Fibroblast of lung (primary cell): ENCODE results near the gene TMEM51.

Source experiments
- EZH2 ChIP-seq: IDR thresholded peaks from 2 replicates; pipeline ENCODE4 v1.5.1; 2012; ENCODE audit warnings: low read length, control low read depth, mild to moderate bottlenecking; ENCODE audit errors: missing control alignments
- TF ChIP-seq, protein P1 (sequence below), 2 donors: IDR thresholded peaks in 1 of 2; conservative IDR thresholded peaks in 1 of 2; 1 replicate in 1 of 2; 2 replicates in 1 of 2; pipeline ENCODE4 v1.5.1; 2011 to 2012; ENCODE audit warnings: low read length in 2 of 2, control low read depth in 1 of 2, inconsistent platforms in 1 of 2, low read depth in 1 of 2, mild to moderate bottlenecking in 1 of 2

DNA sequence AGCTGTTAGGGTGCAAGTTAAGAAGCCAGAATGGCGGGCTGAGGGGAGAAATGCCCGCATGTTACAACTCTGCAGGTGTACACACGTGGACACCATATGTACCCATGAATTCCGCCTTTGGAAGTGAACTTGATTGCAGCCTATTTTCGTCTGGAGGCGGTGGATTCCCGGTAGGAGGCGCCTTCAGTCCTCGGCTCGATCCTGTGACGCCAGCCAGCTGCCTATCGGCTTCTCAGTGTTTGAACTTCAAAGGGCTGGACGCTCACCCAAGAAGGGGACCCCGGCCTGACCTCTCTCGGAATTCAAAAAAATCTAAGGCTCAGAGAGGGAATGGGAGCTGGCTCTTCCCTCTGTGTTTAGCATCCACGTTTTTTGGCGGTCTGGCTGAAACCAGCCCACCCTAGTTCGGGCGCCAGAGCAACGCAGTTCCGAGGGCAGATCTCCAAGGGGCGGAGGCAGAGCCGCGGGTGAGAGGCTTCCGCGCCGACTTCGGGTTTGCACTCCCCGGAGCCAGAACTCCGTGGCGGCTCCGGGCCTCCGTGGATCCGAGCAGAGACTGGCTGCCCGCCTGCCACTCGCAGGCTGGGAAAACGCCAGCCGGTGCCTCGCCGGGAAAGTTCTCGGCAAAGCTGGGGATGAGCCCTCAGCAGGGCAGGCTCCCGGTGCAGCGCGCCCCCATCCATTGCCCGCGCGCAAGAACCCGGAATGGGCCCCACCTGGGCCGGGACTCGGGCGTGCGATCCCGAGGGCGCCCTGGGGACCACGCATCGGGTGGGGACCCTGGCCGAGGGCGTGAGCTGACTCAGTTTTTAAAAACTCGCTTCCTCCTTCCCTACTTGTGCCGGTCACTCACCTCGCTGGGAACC lies 996 bp upstream of the TMEM51 start:
- TF ChIP-seq, protein P1, sequence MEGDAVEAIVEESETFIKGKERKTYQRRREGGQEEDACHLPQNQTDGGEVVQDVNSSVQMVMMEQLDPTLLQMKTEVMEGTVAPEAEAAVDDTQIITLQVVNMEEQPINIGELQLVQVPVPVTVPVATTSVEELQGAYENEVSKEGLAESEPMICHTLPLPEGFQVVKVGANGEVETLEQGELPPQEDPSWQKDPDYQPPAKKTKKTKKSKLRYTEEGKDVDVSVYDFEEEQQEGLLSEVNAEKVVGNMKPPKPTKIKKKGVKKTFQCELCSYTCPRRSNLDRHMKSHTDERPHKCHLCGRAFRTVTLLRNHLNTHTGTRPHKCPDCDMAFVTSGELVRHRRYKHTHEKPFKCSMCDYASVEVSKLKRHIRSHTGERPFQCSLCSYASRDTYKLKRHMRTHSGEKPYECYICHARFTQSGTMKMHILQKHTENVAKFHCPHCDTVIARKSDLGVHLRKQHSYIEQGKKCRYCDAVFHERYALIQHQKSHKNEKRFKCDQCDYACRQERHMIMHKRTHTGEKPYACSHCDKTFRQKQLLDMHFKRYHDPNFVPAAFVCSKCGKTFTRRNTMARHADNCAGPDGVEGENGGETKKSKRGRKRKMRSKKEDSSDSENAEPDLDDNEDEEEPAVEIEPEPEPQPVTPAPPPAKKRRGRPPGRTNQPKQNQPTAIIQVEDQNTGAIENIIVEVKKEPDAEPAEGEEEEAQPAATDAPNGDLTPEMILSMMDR (conservative IDR thresholded peaks at IDR 0.05 in 1 of 2, IDR thresholded peaks at IDR 0.05 in 1 of 2; ENCODE audit: low read depth in 1 of 2, low read length in 2 of 2), result peak; percentile 79 to 82
- TF ChIP-seq EZH2, result no peak
